Measurements from ENCODE around the gene TRIM31.

The TRIM31 gene

GRCh38 chr6:30113003-30113759 lies at the start of gene TRIM31:
Gene TRIM31 (minus strand): TSS chr6:30113090. CDS start chr6:30112805, 285 bp downstream.
- DNase-seq (ENCODE audit: low read depth in 2 of 2): no peak

GRCh38 chr6:30162265-30163089 lies 49.6 kb upstream of the TRIM31 start:
- no peak for DNase-seq (ENCODE audit: low read depth in 2 of 2)

GRCh38 chr6:30160785-30161531 lies 48.1 kb upstream of the TRIM31 start, which contains the start of gene TRIM10:
Gene TRIM10 (minus strand): TSS chr6:30161211. CDS start chr6:30160858, 353 bp downstream.
- no peak for DNase-seq (ENCODE audit: low read depth in 2 of 2)

GRCh38 chr6:30160008-30160784 lies 47.3 kb upstream of the TRIM31 start:
- DNase-seq (ENCODE audit: low read depth in 2 of 2): no peak

- no peak for DNase-seq (ENCODE audit: low read depth in 2 of 2)
Measured at GRCh38 chr6:30158475-30159040, 45.7 kb upstream of the TRIM31 start.

GRCh38 chr6:30157999-30158398 lies 45.1 kb upstream of the TRIM31 start:
- DNase-seq (ENCODE audit: low read depth in 2 of 2): no peak

GRCh38 chr6:30157581-30157980 lies 44.7 kb upstream of the TRIM31 start:
- no peak for DNase-seq (ENCODE audit: low read depth in 2 of 2)

GRCh38 chr6:30156774-30157173 lies 43.9 kb upstream of the TRIM31 start:
- no peak for DNase-seq (ENCODE audit: low read depth in 2 of 2)

- DNase-seq (ENCODE audit: low read depth in 2 of 2): no peak
Measured at GRCh38 chr6:30156262-30156599, 43.3 kb upstream of the TRIM31 start.

GRCh38 chr6:30155520-30156261 lies 42.8 kb upstream of the TRIM31 start:
- no peak for DNase-seq (ENCODE audit: low read depth in 2 of 2)

- no peak for DNase-seq (ENCODE audit: low read depth in 2 of 2)
Measured at GRCh38 chr6:30154709-30155519, 42.0 kb upstream of the TRIM31 start.

- DNase-seq (ENCODE audit: low read depth in 2 of 2): no peak
Measured at GRCh38 chr6:30154061-30154460, 41.2 kb upstream of the TRIM31 start.

- DNase-seq (ENCODE audit: low read depth in 2 of 2): no peak
Measured at GRCh38 chr6:30152910-30153610, 40.2 kb upstream of the TRIM31 start.

GRCh38 chr6:30152016-30152673 lies 39.3 kb upstream of the TRIM31 start:
- no peak for DNase-seq (ENCODE audit: low read depth in 2 of 2)

GRCh38 chr6:30151580-30151979 lies 38.7 kb upstream of the TRIM31 start:
- DNase-seq (ENCODE audit: low read depth in 2 of 2): no peak

GRCh38 chr6:30150671-30151395 lies 37.9 kb upstream of the TRIM31 start:
- DNase-seq (ENCODE audit: low read depth in 2 of 2): no peak

GRCh38 chr6:30149858-30150550 lies 37.1 kb upstream of the TRIM31 start:
- no peak for DNase-seq (ENCODE audit: low read depth in 2 of 2)

Data from stimulated activated CD8-positive, alpha-beta memory T cell treated with anti-CD3 and anti-CD28 coated beads, Interleukin-7, amount 100 ng/mL, for 4 hours (primary cell).